Hepatocyte (in vitro differentiated cells): Measurements from ENCODE around the gene ATG3. TPM values are rescaled to one million over a fixed set of nuclear protein-coding genes. Genes with fewer than 3 reads are reported as not detected.

Experiments used
- DNase-seq: peaks from one replicate; pipeline ENCODE4 v3.0.0-alpha.2; 2016; ENCODE audit warnings: low spot score
- H2AFZ ChIP-seq: fragments of 200-600 bp; sonication (generic); 2 replicates; pipeline ENCODE4 v1.6.0; 2016; ENCODE audit warnings: antibody characterized with exemption, mild to moderate bottlenecking
- H3K27ac ChIP-seq: fragments of 200-600 bp; sonication (generic); 2 replicates; pipeline ENCODE4 v1.5.1; 2016; ENCODE audit warnings: mild to moderate bottlenecking
- H3K27me3 ChIP-seq: fragments of 200-600 bp; sonication (generic); 2 replicates; pipeline ENCODE4 v1.6.1; 2016
- H3K36me3 ChIP-seq: fragments of 200-600 bp; sonication (generic); replicated peaks from 2 replicates; pipeline ENCODE4 v1.5.1; 2016; ENCODE audit warnings: low read depth; ENCODE audit not compliant: insufficient read depth
- H3K4me1 ChIP-seq: fragments of 200-600 bp; sonication (generic); 2 replicates; pipeline ENCODE4 v1.5.1; 2016; ENCODE audit warnings: mild to moderate bottlenecking, moderate library complexity; ENCODE audit not compliant: insufficient read depth
- H3K4me2 ChIP-seq: fragments of 200-600 bp; sonication (generic); 2 replicates; pipeline ENCODE4 v1.6.0; 2016
- H3K4me3 ChIP-seq: fragments of 200-600 bp; sonication (generic); 2 replicates; pipeline ENCODE4 v1.5.1; 2016; ENCODE audit warnings: mild to moderate bottlenecking
- H3K79me2 ChIP-seq: fragments of 200-600 bp; sonication (generic); 2 replicates; pipeline ENCODE4 v1.6.0; 2017; ENCODE audit warnings: mild to moderate bottlenecking
- H3K9me2 ChIP-seq: fragments of 200-600 bp; sonication (generic); replicated peaks from 2 replicates; pipeline ENCODE4 v1.6.0; 2017; ENCODE audit warnings: mild to moderate bottlenecking; ENCODE audit not compliant: insufficient read depth
- H3K9me3 ChIP-seq: fragments of 200-600 bp; sonication (generic); 2 replicates; pipeline ENCODE4 v1.5.1; 2016; ENCODE audit warnings: low read depth, mild to moderate bottlenecking
- H4K20me1 ChIP-seq: fragments of 200-600 bp; sonication (generic); 2 replicates; pipeline ENCODE4 v1.6.0; 2016; ENCODE audit warnings: mild to moderate bottlenecking; ENCODE audit not compliant: insufficient read depth, poor library complexity, severe bottlenecking
- CTCF ChIP-seq: fragments of 200-600 bp; sonication (generic); IDR thresholded peaks from 2 replicates; pipeline ENCODE4 v1.5.1; 2016; ENCODE audit warnings: antibody characterized with exemption, mild to moderate bottlenecking; ENCODE audit not compliant: poor library complexity
- EZH2 ChIP-seq: fragments of 200-600 bp; sonication (generic); IDR thresholded peaks from 2 replicates; pipeline ENCODE4 v1.6.1; 2016; ENCODE audit warnings: antibody characterized with exemption, mild to moderate bottlenecking, borderline replicate concordance
- EZH2phosphoT487 ChIP-seq: fragments of 200-600 bp; sonication (generic); IDR thresholded peaks from one replicate; pipeline ENCODE4 v1.6.1; 2018; ENCODE audit warnings: antibody characterized with exemption, mild to moderate bottlenecking, low read depth, moderate library complexity; ENCODE audit not compliant: unreplicated experiment, severe bottlenecking
- WGBS: methylation state at CpG from one replicate; pipeline ENCODE4 v1.1.6; 2016; ENCODE audit warnings: low lambda C conversion rate; ENCODE audit errors: missing lambda C conversion rate; 5-methylcytosine and 5-hydroxymethylcytosine counted together
- polyA plus RNA-seq: library from polyadenylated mRNA; unstranded; fragments of >200 nt; fragmentation: Nextera tagmentation; extraction: Ambion mirVana; gene quantifications from 2 replicates; pipeline ENCODE4 v1.2.1, GENCODE V29; 2016
- total RNA-seq: library from RNA; depleted of rRNA; stranded (reverse); fragments of >200 nt; gene quantifications from 2 replicates; pipeline ENCODE4 v1.2.3, GENCODE V29; 2014

ATG3 gene
- total and polyA plus RNA-seq, 2 experiments from 2014 or later, result 33.7 to 62.5 TPM

- Histone ChIP-seq H3K4me3 (no peak overlapping the region), H3K9me2 (no peaks in the 10 kb centered on the region), H4K20me1 (no peaks in the 10 kb centered on the region), H3K27me3 (no peaks in the 10 kb centered on the region), H3K4me1 (no peaks in the 10 kb centered on the region), H3K4me2 (no peak overlapping the region), H2AFZ (no peak overlapping the region), H3K36me3 (no peaks in the 10 kb centered on the region), H3K79me2 (no peaks in the 10 kb centered on the region), H3K9me3 (no peaks in the 10 kb centered on the region), H3K27ac (no peak overlapping the region)
- no peak for TF ChIP-seq EZH2
- TF ChIP-seq EZH2phosphoT487, result no peak
- no peak for TF ChIP-seq CTCF
- 96% methylated on average over 3 of the region's 3 CpGs for WGBS
- no peak for DNase-seq
Observed at GRCh38 chr3:112579697-112580096, 17.9 kb upstream of the ATG3 start.

- DNase-seq, result no peak
- Histone ChIP-seq H3K4me2 (no peak overlapping the region), H3K36me3 (no peaks in the 10 kb centered on the region), H3K27ac (no peak overlapping the region), H3K79me2 (no peaks in the 10 kb centered on the region), H3K27me3 (no peaks in the 10 kb centered on the region), H3K9me3 (no peaks in the 10 kb centered on the region), H4K20me1 (no peaks in the 10 kb centered on the region), H3K4me1 (no peaks in the 10 kb centered on the region), H3K4me3 (no peak overlapping the region), H2AFZ (no peak overlapping the region), H3K9me2 (no peaks in the 10 kb centered on the region)
- TF ChIP-seq EZH2, result no peak
- WGBS, result 95% methylated on average over 3 of the region's 3 CpGs
Observed at GRCh38 chr3:112579232-112579631, 17.5 kb upstream of the ATG3 start.

GRCh38 chr3:112572701-112573100 lies 10.9 kb upstream of the ATG3 start:
- no peaks in the 10 kb centered on the region for H3K4me1 ChIP-seq
- H3K4me2 ChIP-seq, result no peak overlapping the region
- WGBS, result 96% methylated on average over 1 of the region's 1 CpG
- no peaks in the 10 kb centered on the region for H3K27me3 ChIP-seq
- no peak for DNase-seq
- no peaks in the 10 kb centered on the region for H3K9me3 ChIP-seq
- no peak for TF ChIP-seq CTCF
- TF ChIP-seq EZH2phosphoT487, result no peak
- no peak for TF ChIP-seq EZH2
- H3K9me2 ChIP-seq, result no peaks in the 10 kb centered on the region
- H4K20me1 ChIP-seq, result no peaks in the 10 kb centered on the region
- no peaks in the 10 kb centered on the region for H3K79me2 ChIP-seq
- no peak overlapping the region for H3K27ac ChIP-seq
- no peak overlapping the region for H3K4me3 ChIP-seq
- no peaks in the 10 kb centered on the region for H3K36me3 ChIP-seq
- no peak overlapping the region for H2AFZ ChIP-seq

GRCh38 chr3:112569265-112569664 lies 7.5 kb upstream of the ATG3 start:
- no peak overlapping the region for H3K4me3 ChIP-seq
- no peak for TF ChIP-seq EZH2phosphoT487
- no peak for TF ChIP-seq EZH2
- no peak for TF ChIP-seq CTCF
- no peaks in the 10 kb centered on the region for H3K9me2 ChIP-seq
- 67% methylated on average over 1 of the region's 1 CpG for WGBS
- no peaks in the 10 kb centered on the region for H3K79me2 ChIP-seq
- H3K36me3 ChIP-seq, result no peaks in the 10 kb centered on the region
- DNase-seq, result no peak
- no peak overlapping the region for H3K4me2 ChIP-seq
- H4K20me1 ChIP-seq, result no peaks in the 10 kb centered on the region
- no peak overlapping the region for H2AFZ ChIP-seq
- no peak overlapping the region for H3K27ac ChIP-seq
- H3K27me3 ChIP-seq, result no peaks in the 10 kb centered on the region
- no peaks in the 10 kb centered on the region for H3K4me1 ChIP-seq
- H3K9me3 ChIP-seq, result no peaks in the 10 kb centered on the region
